ENCODE results near the gene FAM170B.

FAM170B gene

DNA sequence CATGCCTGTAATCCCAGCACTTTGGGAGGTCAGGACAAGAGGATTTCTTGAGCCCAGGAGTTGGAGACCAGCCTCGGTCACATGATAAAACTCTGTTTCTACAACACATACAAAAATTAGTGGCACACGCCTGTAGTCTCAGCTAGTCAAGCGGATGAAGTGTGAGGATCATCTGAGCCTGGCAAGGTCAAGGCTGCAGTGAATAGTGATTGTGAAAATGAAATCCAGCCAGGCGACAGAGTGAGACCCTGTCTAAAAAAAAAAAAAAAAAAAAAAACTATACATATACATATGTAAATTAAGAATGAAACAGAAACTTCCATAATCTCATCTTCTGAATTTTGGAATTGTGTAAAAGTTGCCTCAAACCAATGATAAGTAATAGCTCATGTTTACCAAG lies 18.2 kb upstream of the FAM170B start:
- DNase-seq (ENCODE audit: low spot score) = no peak

DNA sequence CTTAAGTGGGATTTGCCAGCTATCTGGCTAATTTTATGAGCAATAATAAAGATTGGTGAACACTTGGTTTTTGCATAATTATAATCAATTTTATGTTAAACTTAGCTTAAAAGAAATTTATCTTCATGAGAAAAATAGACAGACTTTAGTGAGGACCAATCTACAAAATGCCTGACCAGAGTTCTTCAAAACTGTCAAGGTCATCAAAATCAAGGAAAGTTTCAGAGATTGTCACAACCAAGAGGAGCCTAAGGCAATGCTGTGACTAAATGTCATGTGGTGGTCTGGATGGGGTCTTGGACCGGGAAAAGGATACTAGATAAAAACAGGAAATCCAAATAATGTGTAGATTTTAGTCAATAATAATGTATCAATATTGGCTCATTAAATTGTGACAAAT lies 17.7 kb upstream of the FAM170B start:
- DNase-seq (ENCODE audit: low spot score) = no peak

DNA sequence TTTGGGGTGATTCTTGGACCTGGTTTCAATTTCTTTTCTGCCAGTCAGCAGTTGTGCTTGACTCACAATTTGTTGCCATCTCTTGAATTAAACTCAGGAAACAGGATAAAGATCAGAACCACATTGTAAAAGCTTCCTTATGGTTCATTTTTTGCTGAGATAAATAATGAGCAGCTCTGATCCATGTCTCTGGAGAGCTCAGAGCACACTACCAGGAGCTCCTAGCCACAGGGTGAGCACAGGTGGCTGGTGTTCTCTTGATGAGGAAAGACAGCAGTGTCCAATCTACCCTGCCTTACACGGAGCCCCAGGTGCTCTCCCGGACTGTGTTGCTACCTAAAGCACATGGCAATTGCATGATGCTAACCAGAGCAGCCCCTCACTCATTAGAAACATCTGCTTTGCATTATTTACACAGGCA lies 17.2 kb upstream of the FAM170B start:
- DNase-seq (ENCODE audit: low spot score) = no peak

DNA sequence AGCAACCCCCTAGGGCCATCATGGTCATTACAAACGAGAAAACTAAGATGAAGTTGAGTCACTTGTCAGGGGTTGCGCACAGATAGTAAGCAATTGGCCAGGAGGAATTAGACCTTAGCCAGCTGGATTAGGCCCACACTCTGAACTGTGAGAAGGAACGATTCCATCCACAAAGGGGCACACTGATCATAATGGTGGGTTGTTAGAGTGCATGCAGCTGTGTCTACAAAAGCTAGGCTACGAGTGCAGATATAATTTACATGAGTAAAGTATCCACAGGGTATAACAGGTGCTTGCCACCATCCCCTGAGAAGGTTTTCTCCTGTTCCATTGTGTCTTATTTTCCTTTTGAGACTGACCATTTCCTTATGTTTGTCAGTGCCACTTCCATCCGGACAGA lies 16.6 kb upstream of the FAM170B start:
- DNase-seq (ENCODE audit: low spot score) = no peak

DNA sequence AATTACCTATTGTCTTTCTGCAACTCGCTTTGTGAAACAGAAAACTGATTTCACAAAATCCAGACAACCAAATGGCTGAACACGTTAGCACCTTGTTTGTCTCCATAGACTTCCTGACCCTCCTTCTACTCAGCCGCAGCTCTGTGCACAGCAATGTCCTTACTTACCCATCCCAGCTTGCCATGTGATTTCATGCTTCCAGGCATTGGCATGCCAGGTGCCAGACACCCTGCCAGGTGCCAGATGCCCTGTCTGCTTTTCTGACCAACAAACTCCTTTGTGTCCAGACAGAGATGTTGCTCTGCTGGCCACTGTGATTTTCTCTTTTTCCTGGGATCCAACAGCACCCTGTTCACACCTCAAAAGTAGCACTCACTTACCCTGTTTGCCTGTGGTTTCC lies 16.1 kb upstream of the FAM170B start:
- DNase-seq (ENCODE audit: low spot score) = no peak

DNA sequence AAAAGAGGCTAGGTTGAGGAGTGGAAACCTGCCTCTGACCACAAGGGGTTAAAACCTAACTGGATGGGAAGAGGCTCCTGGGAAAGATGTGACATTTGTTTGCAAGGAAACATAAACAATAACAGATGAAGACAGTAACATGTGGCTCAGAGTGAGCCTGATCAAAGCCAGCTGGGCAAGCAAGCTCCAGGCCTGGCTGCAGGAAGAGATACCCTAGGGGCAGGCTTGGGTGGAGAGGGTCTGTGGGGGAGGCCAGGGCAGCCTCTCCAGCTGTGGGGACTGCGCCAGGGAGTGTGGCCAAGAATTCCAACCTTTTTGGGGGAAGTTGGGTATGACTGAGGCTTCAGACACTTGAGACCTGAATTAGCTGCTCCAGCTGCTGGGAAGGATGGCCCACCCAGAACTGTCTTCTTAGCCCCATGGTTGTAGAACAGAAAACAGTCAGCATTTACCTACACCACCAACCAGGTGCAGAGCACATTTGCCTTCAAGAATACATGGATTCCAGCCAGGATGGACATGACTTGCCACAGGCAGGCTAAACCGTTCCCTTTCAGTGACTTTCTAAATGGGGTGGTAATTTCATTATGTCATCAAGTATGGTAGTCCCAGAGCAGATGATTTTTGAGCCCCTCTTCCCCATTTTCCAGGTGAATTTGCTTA lies 10.4 kb upstream of the FAM170B start:
- no peak for DNase-seq (ENCODE audit: low spot score)

DNA sequence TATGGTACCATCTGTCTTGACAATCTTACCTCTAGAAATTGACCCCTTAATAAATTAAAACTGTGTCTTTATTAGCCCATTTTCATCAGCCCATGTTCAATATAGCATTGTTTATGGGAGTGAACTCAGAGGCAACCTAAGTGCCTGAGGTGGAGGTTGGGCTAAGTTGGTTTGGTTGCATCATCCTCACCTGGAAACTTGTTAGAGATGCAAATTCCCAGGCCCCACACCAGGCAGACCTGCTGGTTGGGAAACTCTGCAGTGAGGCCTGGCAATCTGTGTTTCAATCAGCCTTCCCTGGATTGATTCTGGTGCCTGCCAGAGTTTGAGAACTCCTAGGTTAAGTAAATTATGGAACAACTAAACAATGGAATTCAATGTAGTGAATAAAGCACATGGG lies 9.4 kb upstream of the FAM170B start:
- no peak for DNase-seq (ENCODE audit: low spot score)

DNA sequence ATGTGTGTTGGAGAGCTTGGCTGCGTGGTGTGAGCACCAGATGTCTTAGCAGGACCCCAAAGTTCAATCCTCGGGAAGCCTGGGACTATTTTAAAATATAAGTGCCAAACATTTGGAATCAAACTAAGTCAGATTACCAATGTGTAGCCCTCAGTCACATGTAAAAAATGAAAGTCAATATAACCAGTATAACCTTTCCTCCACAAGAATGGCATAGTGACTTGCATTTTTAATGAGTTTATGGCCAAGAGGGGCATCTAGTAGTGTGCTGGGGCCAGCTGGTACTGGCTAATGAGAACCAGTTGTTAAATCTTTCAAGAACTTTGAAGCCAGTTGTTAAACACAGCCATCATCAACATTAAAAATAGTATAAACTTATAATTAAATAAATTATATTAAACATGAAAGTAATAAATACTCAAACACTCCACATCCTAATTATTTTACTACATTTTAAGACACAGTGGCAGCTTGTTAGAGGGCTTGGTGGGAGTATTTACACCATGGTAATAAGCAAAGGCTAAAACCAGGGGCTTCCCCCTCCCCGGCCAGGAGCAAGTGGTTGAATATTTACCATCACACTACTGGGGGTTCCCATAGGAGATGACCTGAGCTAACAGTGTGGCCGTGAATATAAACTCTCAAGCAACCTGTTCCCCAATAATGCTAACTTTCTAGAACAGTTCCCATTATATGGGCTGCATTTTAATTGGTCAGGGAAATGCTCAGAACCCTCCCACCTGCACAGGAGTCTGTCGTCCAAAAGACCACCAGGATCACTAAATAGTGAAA lies 7.9 kb upstream of the FAM170B start:
- DNase-seq (ENCODE audit: low spot score) = no peak

DNA sequence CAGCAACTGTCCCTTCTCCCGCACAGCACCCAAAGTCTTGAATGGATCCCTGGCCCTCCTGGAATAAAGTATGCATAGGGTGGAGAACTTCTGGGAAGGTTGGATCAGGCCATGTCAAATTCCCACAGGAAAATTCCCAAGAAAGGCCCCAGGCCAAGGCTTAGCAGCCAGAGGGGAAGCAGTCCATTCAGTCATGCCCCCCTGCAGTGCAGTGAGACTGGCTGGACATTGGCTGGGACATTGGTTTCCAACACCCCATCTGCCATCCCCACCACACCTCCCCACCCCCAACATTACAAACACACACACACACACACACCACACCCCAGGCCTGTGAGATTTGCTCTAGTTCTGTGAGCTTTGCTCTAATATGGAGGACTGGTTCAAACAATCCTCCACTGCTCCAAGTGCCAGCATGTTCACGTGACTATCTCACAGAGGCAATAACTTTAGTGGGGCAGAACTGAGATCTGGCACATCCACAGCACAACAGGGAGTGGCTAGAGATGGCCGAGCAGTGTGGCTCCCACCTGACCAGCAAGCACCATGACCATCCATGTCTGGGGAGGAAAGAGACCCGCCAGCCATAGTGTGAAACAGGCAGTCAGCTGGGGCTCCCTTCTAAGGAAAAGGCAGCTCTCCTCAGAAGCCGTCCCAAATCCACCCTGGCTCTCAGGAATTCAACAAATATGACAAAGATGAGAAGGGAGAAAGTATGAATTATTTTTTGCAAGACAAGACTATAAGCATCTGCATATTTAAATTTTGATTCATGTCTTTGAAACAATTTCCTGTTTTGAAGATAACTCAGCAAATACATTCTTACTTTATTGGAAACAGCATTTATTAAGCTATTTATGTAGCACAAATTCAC lies 6.7 kb upstream of the FAM170B start:
- no peak for DNase-seq (ENCODE audit: low spot score)

DNA sequence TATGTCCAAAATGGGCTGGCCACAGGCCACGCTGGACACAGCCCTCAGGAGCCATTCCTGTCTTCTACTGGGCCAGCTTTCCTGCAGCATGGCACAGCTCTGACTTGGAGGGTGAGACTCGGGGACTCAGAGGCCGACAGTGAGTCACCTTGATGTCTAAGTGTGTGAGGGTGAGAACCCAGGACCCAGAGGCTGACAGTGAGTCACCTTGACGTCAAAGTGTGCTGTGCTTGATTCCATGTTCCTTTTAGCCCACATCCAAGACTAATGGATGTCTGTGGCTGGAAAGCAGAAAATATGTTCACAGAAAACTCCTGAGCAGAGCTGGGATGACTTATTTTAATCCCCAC lies 6.0 kb upstream of the FAM170B start:
- peak; percentile 87 for DNase-seq (ENCODE audit: low spot score)

DNA sequence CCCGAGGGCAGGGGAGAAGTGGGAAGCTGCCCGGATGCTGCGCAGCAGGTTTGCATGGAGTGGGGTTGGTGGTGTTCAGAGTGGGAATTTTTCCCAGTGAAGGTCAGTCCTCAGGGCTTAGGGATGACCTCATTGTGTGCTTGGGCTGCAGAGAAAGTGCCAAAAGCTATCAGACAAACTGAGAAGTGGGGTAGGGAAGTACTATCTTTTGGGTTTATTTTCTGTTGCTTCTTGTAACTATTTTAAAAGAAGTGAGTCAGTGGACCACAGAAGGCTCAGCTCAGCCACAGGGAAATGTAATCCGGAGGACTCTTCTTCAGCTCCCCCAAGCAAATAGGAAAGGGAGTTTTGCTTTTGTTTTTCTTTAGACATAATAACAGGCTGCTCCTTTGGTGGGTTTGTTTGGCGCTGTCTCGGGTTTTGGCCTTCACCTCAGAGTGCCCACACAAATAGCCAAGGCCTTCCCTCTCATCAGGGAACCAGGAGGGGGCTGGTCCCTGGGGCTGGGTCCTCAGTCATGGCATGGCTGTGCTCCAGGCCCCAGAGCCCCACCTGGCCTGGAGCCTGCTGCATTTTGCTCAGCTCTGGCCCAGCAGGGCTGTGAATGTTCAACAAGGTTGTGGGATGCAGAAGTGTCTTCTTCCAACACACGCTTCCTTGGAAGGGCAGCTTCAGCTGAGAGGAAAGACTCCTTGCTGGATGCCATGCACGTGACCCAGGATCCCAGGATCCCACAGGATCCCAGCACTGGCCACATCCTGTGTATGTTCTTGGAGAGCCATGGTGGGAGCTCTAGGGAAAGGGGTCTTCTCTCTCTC lies 5.4 kb upstream of the FAM170B start:
- no peak for DNase-seq (ENCODE audit: low spot score)

DNA sequence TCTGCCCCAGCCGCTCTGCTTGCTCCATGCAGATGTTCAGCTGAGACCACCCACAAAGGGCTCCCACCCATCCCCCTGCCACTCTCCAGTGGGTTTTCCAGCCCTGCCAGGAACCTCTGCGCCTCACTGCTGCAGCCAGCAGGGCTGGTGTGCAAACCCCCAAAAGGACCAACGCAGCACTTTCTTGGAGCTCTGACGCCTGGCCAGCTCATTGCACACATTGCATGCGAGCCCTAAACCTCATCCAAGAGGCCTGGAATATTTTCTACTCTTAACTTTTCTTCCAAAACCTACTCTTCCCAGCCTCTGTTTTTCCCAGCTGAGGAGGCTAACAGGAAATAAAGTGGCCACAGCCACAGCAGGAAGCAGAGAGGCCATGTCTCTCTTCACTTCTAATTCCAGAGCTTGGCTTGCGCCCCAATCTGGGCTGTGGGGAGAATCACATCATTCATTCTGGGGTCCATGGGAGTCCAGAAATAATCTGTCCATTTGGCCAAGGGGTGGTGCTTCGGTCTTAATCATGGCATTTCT lies 4.6 kb upstream of the FAM170B start:
- no peak for DNase-seq (ENCODE audit: low spot score)

DNA sequence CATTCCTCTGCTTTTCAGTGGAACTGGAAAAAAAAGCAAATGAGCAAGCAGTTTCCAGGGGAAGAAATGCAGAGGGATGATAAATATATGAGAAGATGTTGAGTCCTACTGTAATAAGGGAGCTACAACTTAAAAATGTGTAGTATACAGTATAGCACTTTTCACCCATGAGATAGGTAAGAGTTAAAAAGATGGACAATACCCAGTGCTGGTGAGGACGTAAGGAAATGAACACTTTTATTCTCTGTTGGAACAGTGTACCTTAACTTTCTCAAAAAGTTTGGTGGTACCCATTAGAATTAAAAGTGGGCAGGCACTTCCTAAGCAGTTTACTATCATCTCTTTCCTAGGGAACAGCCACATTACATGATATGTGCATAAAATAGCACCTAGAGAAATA lies 2.7 kb upstream of the FAM170B start:
- DNase-seq (ENCODE audit: low spot score) = no peak

DNA sequence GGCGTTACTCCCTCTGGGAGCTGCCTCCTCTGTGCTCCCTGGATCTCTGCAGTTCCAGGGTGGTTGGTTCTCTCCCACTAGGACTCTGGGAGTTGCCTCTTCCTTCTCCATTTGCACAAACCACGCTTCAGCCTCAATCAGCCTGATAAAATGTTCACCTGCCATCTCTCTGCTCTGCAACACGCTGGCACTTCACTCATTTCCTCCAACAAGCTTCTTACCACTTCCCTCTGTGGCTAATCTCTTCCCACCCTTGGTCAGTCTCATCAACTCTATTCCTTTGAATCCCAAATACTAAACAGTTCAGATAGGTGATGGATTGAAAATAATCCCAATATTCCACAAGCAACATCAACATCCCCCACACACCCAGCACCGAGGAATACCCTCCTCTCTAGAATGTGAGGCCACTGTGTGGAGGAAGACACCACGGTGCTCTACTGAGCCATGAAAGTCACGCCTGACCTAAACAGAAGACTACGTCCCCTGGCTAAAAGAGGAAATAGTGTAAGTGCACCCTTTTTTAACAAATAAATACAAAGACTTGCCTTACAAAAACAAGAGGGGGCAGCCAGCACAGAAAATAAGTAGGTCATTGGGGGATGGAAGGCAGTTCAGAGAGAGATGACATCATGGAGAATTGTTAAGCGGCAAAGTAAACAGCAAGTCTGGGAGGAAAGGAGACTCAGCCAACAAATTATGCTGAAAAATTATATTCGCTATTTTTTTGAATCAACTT lies 1.9 kb upstream of the FAM170B start:
- DNase-seq (ENCODE audit: low spot score) = no peak

DNA sequence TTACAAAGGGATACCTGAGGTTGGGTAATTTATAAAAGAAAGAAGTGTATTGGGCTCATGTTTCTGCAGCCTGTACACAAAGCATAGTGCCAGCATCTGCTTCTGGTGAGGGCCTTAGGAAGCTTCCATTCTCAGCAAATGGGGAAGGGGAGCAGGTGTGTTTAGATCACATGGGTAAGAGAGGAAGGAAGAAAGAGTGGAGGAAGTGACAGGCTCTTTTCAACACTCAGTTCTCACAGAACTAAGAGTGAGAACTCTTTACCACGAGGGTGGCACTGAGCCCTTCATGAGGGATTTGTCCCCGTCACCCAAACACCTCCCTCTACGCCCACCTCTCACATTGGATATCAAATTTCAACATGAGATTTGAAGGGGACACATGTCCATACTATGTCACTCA lies 506 bp upstream of the FAM170B start:
- no peak for DNase-seq (ENCODE audit: low spot score)

DNA sequence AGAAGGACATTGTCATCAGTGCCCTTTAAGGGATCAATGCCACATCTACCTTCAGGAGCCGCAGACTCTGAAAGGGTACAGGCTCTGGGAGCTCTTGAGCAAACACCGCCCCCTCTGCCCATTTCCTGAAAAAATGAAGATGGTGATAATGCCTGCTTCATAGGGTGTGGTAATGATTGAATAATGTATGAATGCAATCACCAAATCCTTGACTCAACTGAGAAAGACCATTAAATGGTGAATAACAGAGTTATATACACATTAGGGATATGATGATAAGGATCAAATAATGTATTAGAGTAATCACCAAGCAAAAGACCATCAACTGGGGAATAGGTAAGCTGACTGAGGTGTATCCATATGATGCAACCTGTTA lies 1.5 kb downstream of the FAM170B start:
- DNase-seq (ENCODE audit: low spot score) = no peak

DNA sequence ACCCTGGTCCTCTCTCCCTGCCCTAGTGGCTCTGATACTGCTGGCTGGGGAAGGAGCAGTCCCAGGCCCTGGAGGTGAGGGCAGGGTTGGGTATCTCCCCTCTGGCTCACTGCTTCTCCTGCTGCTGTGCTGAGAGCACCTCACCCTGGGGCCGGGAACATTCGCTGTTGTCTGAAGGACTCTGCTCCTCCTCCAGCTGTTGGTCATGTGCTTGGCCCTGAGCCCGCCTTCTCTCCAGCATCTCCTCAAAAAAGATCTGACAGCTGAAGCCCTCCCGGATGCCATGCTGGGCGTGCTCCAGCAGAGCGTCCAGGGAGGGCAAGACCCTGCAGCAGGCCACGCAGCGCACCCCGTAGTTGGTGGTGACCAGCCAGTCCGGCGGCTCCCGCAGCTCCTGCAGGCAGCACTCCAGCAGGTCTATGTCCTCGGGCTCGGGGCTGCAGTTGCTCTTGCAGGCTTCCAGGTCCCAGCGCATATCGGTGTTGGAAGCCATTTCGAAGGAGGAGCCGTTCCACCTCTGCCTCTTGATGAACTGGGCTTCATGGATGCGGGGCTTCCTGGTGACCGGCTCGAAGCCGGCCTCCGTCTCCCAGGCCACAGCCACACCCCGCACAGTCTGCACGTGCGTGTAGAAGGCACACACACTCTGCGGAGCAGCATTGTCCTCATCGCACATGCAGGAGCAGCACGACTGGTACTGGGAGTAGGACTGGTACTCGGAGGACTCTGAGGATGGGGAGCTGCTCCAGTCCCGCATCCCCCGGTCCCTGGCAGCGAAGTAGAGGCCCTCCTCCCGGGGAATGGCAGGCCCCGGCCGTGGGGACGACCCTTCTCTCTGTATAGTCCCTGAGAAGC lies 2.1 kb downstream of the FAM170B start:
- no peak for DNase-seq (ENCODE audit: low spot score)

DNA sequence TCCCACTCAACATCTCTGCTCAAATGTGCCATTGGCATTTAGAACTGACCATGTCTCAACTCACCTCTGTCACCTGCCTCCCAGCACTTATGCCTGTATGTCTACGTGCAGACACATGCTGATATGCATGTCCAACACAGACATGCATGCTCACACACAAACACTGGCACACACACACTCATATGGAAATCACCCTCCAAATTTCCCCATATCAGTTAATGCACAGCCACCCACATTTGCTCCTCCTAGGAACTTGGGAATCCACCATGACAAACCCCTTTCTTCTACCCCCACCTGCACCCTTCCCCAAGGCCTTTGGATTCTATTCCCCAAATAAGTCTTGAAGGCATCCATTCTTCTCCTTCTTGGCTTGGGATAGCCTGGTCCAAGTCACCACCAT lies 4.4 kb downstream of the FAM170B start:
- DNase-seq (ENCODE audit: low spot score) = no peak

DNA sequence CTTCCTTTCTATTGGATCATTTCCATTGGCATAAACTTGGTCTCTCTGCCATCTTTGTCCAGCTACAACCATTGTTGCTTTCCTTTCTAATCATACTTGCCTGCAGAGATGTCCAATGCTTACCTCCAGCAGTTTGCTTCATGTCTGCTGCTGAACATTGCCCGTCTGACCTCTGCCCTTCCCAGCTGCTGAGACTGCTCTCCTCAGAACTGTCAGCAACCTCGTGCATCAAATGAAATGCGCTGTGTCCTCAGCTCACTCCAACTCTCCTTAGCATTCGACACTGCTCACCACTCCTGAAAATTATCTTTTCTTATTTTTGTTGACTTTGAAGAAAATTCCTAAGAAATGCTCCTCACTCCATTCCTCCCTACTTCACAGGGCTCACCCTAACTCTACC lies 5.0 kb downstream of the FAM170B start:
- DNase-seq (ENCODE audit: low spot score) = no peak

All from RKO (cell line).